Kidney tubule cell (primary cell): Measurements from ENCODE around the gene IL12A.

Source experiments
- DNase-seq: peaks from one replicate; pipeline ENCODE4 v3.0.0-alpha.2; 2018; ENCODE audit warnings: low spot score

IL12A gene

GRCh38 chr3:159988617-159989271, at the start of gene IL12A:
Gene IL12A, plus strand, starts transcription at chr3:159988835.
- DNase-seq, result peak; percentile 85

GRCh38 chr3:159941038-159942000, 47.3 kb upstream of the IL12A start:
- DNase-seq, result peak; percentile 77

GRCh38 chr3:159944781-159945180, 43.9 kb upstream of the IL12A start:
- DNase-seq, result no peak

GRCh38 chr3:159945930-159946329, 42.7 kb upstream of the IL12A start:
- DNase-seq, result no peak

- DNase-seq, result peak; percentile 64
Observed at GRCh38 chr3:159947220-159947619, 41.4 kb upstream of the IL12A start.

GRCh38 chr3:159948429-159949144, 40.0 kb upstream of the IL12A start:
- peak; percentile 11 for DNase-seq

GRCh38 chr3:159950156-159950898, 38.3 kb upstream of the IL12A start:
- DNase-seq, result no peak

- no peak for DNase-seq
Observed at GRCh38 chr3:159951540-159951939, 37.1 kb upstream of the IL12A start.

GRCh38 chr3:159953325-159954085, 35.1 kb upstream of the IL12A start:
- DNase-seq, result no peak

GRCh38 chr3:159960188-159961148, 28.2 kb upstream of the IL12A start:
- no peak for DNase-seq

GRCh38 chr3:159964166-159964973, 24.3 kb upstream of the IL12A start:
- DNase-seq, result peak; percentile 91

GRCh38 chr3:159971311-159971710, 17.3 kb upstream of the IL12A start:
- DNase-seq, result no peak

- no peak for DNase-seq
Observed at GRCh38 chr3:159977295-159977694, 11.3 kb upstream of the IL12A start.

- no peak for DNase-seq
Observed at GRCh38 chr3:159978353-159978752, 10.3 kb upstream of the IL12A start.

- no peak for DNase-seq
Observed at GRCh38 chr3:159978918-159979703, 9.5 kb upstream of the IL12A start.

GRCh38 chr3:159982442-159982974, 6.1 kb upstream of the IL12A start:
- no peak for DNase-seq

GRCh38 chr3:159987291-159987711, 1.3 kb upstream of the IL12A start:
- DNase-seq, result peak; percentile 83
